IMR-90 (cell line): ENCODE measurements around the gene KCNK10. TPM values are rescaled to one million over a fixed set of nuclear protein-coding genes. Genes with fewer than 3 reads are reported as not detected.

Experiments
- ATAC-seq: fragments of 200-7000 bp; cut with Tn5 transposase; 2 replicates; pipeline ENCODE4 v1.9.1; 2020; ENCODE audit warnings: low read depth, mild to moderate bottlenecking, moderate library complexity
- BruUV-seq: library from RNA; stranded (reverse); fragments of 400-500 nt; replicated peaks from 2 replicates; lab custom pipeline; 2021; lab: Mats Ljungman, UMichigan
- CTCF ChIA-PET: fragments of 300-600 bp; formaldehyde crosslinking; extraction: SDS; loops from one replicate; lab custom pipeline; 2021; ENCODE audit warnings: antibody characterized with exemption; lab: Yijun Ruan, JAX
- POLR2A ChIA-PET: fragments of 300-600 bp; sonication (Branson Sonifier 250); formaldehyde crosslinking; loops from one replicate; lab custom pipeline; 2022; ENCODE audit warnings: antibody characterized with exemption; ENCODE audit not compliant: unreplicated experiment; lab: Charles Lee
- DNase-seq: peaks from one replicate; pipeline ENCODE4 v3.0.0; 2013
- H2AFZ ChIP-seq: replicated peaks from 2 replicates; pipeline ENCODE3; 2013; ENCODE audit warnings: low read length, mild to moderate bottlenecking; ENCODE audit not compliant: poor library complexity
- H2AK5ac ChIP-seq: 2 replicates; pipeline ENCODE4 v1.6.1; 2013; ENCODE audit warnings: low read depth, low read length, inconsistent platforms
- H2AK9ac ChIP-seq: replicated peaks from 2 replicates; pipeline ENCODE3; 2013; ENCODE audit warnings: mild to moderate bottlenecking, low read depth, low read length, moderate library complexity; ENCODE audit not compliant: poor library complexity
- H2BK120ac ChIP-seq: 2 replicates; pipeline ENCODE4 v1.6.1; 2013; ENCODE audit warnings: low read depth, low read length, inconsistent platforms
- H2BK15ac ChIP-seq: 3 replicates; pipeline ENCODE4 v1.6.1; 2013; ENCODE audit warnings: low read depth, low read length, inconsistent platforms
- H2BK20ac ChIP-seq: 2 replicates; pipeline ENCODE4 v1.6.1; 2013; ENCODE audit warnings: low read depth, mild to moderate bottlenecking, inconsistent platforms, low read length, moderate library complexity
- H2BK5ac ChIP-seq: 2 replicates; pipeline ENCODE4 v1.6.1; 2013; ENCODE audit warnings: mild to moderate bottlenecking, low read depth, low read length, inconsistent platforms; ENCODE audit not compliant: poor library complexity, severe bottlenecking
- H3K14ac ChIP-seq: replicated peaks from 2 replicates; pipeline ENCODE4 v1.6.1; 2013; ENCODE audit warnings: low read depth, low read length, inconsistent platforms
- H3K18ac ChIP-seq: 2 replicates; pipeline ENCODE4 v1.6.1; 2013; ENCODE audit warnings: low read depth, low read length, control low read depth
- H3K23ac ChIP-seq: 2 replicates; pipeline ENCODE4 v1.6.1; 2013; ENCODE audit warnings: low read depth, low read length, inconsistent platforms
- H3K27ac ChIP-seq: 2 replicates; pipeline ENCODE4 v1.5.1; 2013; ENCODE audit warnings: mild to moderate bottlenecking, control low read depth, low read length; ENCODE audit not compliant: insufficient read depth
- H3K27me3 ChIP-seq: 2 replicates; pipeline ENCODE4 v1.6.1; 2013; ENCODE audit warnings: low read length; ENCODE audit not compliant: control insufficient read depth, insufficient read depth
- H3K36me3 ChIP-seq: 2 replicates; pipeline ENCODE4 v1.6.1; 2013; ENCODE audit warnings: low read length, mixed read lengths; ENCODE audit not compliant: control insufficient read depth, insufficient read depth
- H3K4ac ChIP-seq: 2 replicates; pipeline ENCODE4 v1.6.1; 2013; ENCODE audit warnings: low read depth, low read length, inconsistent platforms
- H3K4me1 ChIP-seq: 2 replicates; pipeline ENCODE4 v1.6.1; 2013; ENCODE audit warnings: low read length, mixed read lengths; ENCODE audit not compliant: control insufficient read depth, insufficient read depth
- H3K4me2 ChIP-seq: 2 replicates; pipeline ENCODE4 v1.6.1; 2013; ENCODE audit warnings: low read depth, mild to moderate bottlenecking, control low read depth, low read length, moderate library complexity
- H3K4me3 ChIP-seq: 2 replicates; pipeline ENCODE4 v1.5.1; 2013; ENCODE audit warnings: low read depth, mild to moderate bottlenecking, control low read depth, low read length, moderate library complexity; ENCODE audit not compliant: insufficient read depth
- H3K56ac ChIP-seq: 2 replicates; pipeline ENCODE4 v1.6.1; 2013; ENCODE audit warnings: low read length, inconsistent platforms; ENCODE audit not compliant: insufficient read depth; ENCODE audit errors: extremely low read depth
- H3K79me1 ChIP-seq, 2 experiments: 2 replicates each; pipeline ENCODE4 v1.6.1; 2013; ENCODE audit warnings: low read length in 2 of 2, inconsistent platforms in 1 of 2, low read depth in 1 of 2
- H3K9ac ChIP-seq: 2 replicates; pipeline ENCODE4 v1.6.1; 2013; ENCODE audit warnings: low read depth, low read length, control low read depth
- H3K9me1 ChIP-seq: 2 replicates; pipeline ENCODE4 v1.6.1; 2013; ENCODE audit warnings: low read length, inconsistent platforms; ENCODE audit not compliant: insufficient read depth
- H3K9me3 ChIP-seq: 2 replicates; pipeline ENCODE4 v1.6.1; 2013; ENCODE audit warnings: low read length; ENCODE audit not compliant: control insufficient read depth, insufficient read depth
- H4K20me1 ChIP-seq: 2 replicates; pipeline ENCODE4 v1.6.1; 2013; ENCODE audit warnings: low read length, inconsistent platforms; ENCODE audit not compliant: insufficient read depth
- H4K5ac ChIP-seq: 2 replicates; pipeline ENCODE4 v1.6.1; 2013; ENCODE audit warnings: mild to moderate bottlenecking, low read depth, low read length, control low read depth
- H4K8ac ChIP-seq, 2 experiments: 2 replicates each; pipeline ENCODE4 v1.6.1; 2013; ENCODE audit warnings: low read depth in 2 of 2, low read length in 2 of 2, control low read depth in 1 of 2, inconsistent platforms in 1 of 2
- H4K91ac ChIP-seq: 2 replicates; pipeline ENCODE4 v1.6.1; 2013; ENCODE audit warnings: low read depth, low read length, inconsistent platforms; ENCODE audit not compliant: insufficient read depth
- BHLHE40 ChIP-seq: fragments of 150-350 bp; IDR thresholded peaks from 2 replicates; pipeline ENCODE4 v1.6.1; 2016; ENCODE audit warnings: mild to moderate bottlenecking, low read depth, low read length
- CEBPB ChIP-seq: IDR thresholded peaks from 2 replicates; pipeline ENCODE4 v1.6.1; 2012; ENCODE audit warnings: low read depth, low read length, improper control_type of control experiment
- CHD1 ChIP-seq: IDR thresholded peaks from 2 replicates; pipeline ENCODE4 v1.6.1; 2012; ENCODE audit warnings: low read depth, low read length, improper control_type of control experiment
- MAZ ChIP-seq: IDR thresholded peaks from 2 replicates; pipeline ENCODE4 v1.6.1; 2012; ENCODE audit warnings: low read depth, mild to moderate bottlenecking, low read length, improper control_type of control experiment, moderate library complexity, borderline replicate concordance
- MXI1 ChIP-seq: IDR thresholded peaks from 2 replicates; pipeline ENCODE4 v1.6.1; 2012; ENCODE audit warnings: low read depth, mild to moderate bottlenecking, low read length, moderate library complexity, borderline replicate concordance
- NFE2L2 ChIP-seq: fragments of 150-350 bp; IDR thresholded peaks from 2 replicates; pipeline ENCODE4 v1.6.1; 2016; ENCODE audit warnings: low read depth, mild to moderate bottlenecking, low read length
- POLR2A ChIP-seq: IDR thresholded peaks from 2 replicates; pipeline ENCODE4 v1.6.1; 2012; ENCODE audit warnings: mild to moderate bottlenecking, low read depth, low read length
- RAD21 ChIP-seq: IDR thresholded peaks from 2 replicates; pipeline ENCODE4 v1.6.1; 2012; ENCODE audit warnings: low read length, improper control_type of control experiment
- RCOR1 ChIP-seq: IDR thresholded peaks from 2 replicates; pipeline ENCODE4 v1.6.1; 2012; ENCODE audit warnings: mild to moderate bottlenecking, low read length, improper control_type of control experiment; ENCODE audit not compliant: insufficient replicate concordance
- RFX5 ChIP-seq: IDR thresholded peaks from 2 replicates; pipeline ENCODE4 v1.8.0; 2012; ENCODE audit warnings: low read depth, mild to moderate bottlenecking, low read length, moderate library complexity
- SMC3 ChIP-seq: fragments of 150-350 bp; IDR thresholded peaks from 2 replicates; pipeline ENCODE4 v1.6.1; 2016; ENCODE audit warnings: low read depth, mild to moderate bottlenecking, antibody characterized with exemption, low read length, moderate library complexity
- WGBS, 2 experiments: methylation state at CpG; one replicate each; pipeline versions ENCODE4 v1.1.5 to v1.1.7; 2013; ENCODE audit warnings: missing lambda C conversion rate in 2 of 2; ENCODE audit not compliant: insufficient read length in 1 of 2; ENCODE audit errors: extremely low coverage in 2 of 2; 5-methylcytosine and 5-hydroxymethylcytosine counted together
- dilution Hi-C: fragments of 300-500 bp; cut with HindIII; formaldehyde crosslinking; loops from one replicate; pipeline ENCODE4 v1.14.3; 2018; ENCODE audit warnings: low sequenced_read_pairs; ENCODE audit not compliant: unreplicated experiment
- in situ Hi-C: fragments of 300-500 bp; cut with MboI; formaldehyde crosslinking; loops from 3 replicates; pipeline ENCODE4 v1.14.3; 2019; ENCODE audit warnings: low sequenced_read_pairs, inconsistent platforms, mixed read lengths
- intact Hi-C: fragments of 100-400 bp; cut with micrococcal nuclease; formaldehyde crosslinking; loops from 2 replicates; pipeline ENCODE4 v1.10.0; 2022
- polyA plus RNA-seq, 3 experiments: library from polyadenylated mRNA; depleted of rRNA; stranded (reverse); fragments of >200 nt; gene quantifications; 2 replicates each; pipeline ENCODE4 v1.2.3, GENCODE V29; 2012; ENCODE audit warnings: low replicate concordance in 1 of 3
- total RNA-seq: library from RNA; depleted of rRNA; stranded (reverse); fragments of >200 nt; gene quantifications from 2 replicates; pipeline ENCODE4 v1.2.3, GENCODE V29; 2012
- TF ChIP-seq, protein P1 (sequence below): fragments of 150-350 bp; IDR thresholded peaks from 2 replicates; pipeline ENCODE4 v1.6.1; 2016; ENCODE audit warnings: low read depth, mild to moderate bottlenecking, low read length, moderate library complexity, borderline replicate concordance
- TF ChIP-seq, protein P2 (sequence below): fragments of 150-350 bp; IDR thresholded peaks from 2 replicates; pipeline ENCODE4 v1.6.1; 2017; ENCODE audit warnings: mild to moderate bottlenecking, antibody characterized with exemption, low read length, low read depth

KCNK10 gene
- total and polyA plus RNA-seq, 2 of the 4 experiments (the other 2 are of a cell fraction), result not detected

DNA sequence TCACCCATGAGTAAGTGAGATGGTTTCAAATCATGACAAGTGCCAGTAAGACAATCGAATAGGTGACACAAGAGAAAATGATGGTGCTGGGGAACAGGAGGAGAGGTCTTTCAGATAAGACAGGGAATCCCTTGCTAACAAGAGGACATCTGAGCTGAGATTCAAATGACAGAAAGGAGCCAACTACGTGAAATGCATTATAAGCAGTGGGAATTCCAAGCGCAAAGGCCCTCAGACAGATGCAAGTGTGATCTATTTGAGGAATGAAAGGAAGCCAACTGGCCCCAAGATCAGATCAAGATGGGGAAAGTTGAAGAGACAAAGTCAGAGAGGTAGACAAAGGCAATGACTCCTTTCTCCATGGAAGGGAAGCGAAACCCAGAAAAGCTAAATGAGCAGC is 4.7 kb downstream of the KCNK10 start:
- Histone ChIP-seq H3K9ac (no peak overlapping the region), H3K79me1 (no peaks in the 10 kb centered on the region), H4K8ac (no peak overlapping the region), H2AK5ac (no peak overlapping the region), H2AK9ac (no peak overlapping the region), H3K4me2 (no peak overlapping the region), H2BK120ac (no peak overlapping the region), H4K91ac (no peak overlapping the region), H3K4me3 (no peak overlapping the region), H2AFZ (no peak overlapping the region), H3K9me1 (no peaks in the 10 kb centered on the region), H2BK20ac (no peak overlapping the region), H3K27me3 (peaks cover 22% of the 10 kb centered on the region), H3K4ac (no peak overlapping the region), H3K4me1 (no peaks in the 10 kb centered on the region), H3K27ac (no peak overlapping the region), H3K36me3 (no peaks in the 10 kb centered on the region), H4K5ac (no peak overlapping the region), H3K18ac (no peak overlapping the region), H3K23ac (no peak overlapping the region), H3K14ac (no peak overlapping the region), H3K9me3 (no peaks in the 10 kb centered on the region), H2BK15ac (no peak overlapping the region), H3K56ac (no peak overlapping the region), H2BK5ac (no peak overlapping the region), H4K20me1 (no peaks in the 10 kb centered on the region)
- CTCF ChIA-PET, result interaction anchor here (0.9 to 1.2 kb wide), 2 partner anchors 23 to 304 kb away, joined by 3 read pairs; no protein-coding TSS in a partner anchor
- intact Hi-C loops (no loop called here), in situ Hi-C loops (no loop called here), dilution Hi-C loops (no loop called here)
- no peak for DNase-seq
- 71% methylated on average over 2 of the region's 4 CpGs; no CpG with 5 or more reads in 1 of the 2 experiments for WGBS, 2 experiments
- TF ChIP-seq, protein P1, sequence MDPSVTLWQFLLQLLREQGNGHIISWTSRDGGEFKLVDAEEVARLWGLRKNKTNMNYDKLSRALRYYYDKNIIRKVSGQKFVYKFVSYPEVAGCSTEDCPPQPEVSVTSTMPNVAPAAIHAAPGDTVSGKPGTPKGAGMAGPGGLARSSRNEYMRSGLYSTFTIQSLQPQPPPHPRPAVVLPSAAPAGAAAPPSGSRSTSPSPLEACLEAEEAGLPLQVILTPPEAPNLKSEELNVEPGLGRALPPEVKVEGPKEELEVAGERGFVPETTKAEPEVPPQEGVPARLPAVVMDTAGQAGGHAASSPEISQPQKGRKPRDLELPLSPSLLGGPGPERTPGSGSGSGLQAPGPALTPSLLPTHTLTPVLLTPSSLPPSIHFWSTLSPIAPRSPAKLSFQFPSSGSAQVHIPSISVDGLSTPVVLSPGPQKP, result no peak
- TF ChIP-seq MXI1 (no peak), RFX5 (no peak), CHD1 (no peak), NFE2L2 (no peak), POLR2A (no peak), SMC3 (no peak), CEBPB (no peak), RAD21 (no peak), MAZ (no peak), BHLHE40 (no peak), RCOR1 (no peak)
- TF ChIP-seq, protein P2, sequence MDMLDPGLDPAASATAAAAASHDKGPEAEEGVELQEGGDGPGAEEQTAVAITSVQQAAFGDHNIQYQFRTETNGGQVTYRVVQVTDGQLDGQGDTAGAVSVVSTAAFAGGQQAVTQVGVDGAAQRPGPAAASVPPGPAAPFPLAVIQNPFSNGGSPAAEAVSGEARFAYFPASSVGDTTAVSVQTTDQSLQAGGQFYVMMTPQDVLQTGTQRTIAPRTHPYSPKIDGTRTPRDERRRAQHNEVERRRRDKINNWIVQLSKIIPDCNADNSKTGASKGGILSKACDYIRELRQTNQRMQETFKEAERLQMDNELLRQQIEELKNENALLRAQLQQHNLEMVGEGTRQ, result no peak
- ATAC-seq, result no peak
- no TSS peak for BruUV-seq
- POLR2A ChIA-PET, result no interaction called here
